GM21360 (cell line): ENCODE measurements around the gene SLC41A2.
"Not testable (repeated sequence)": the region's sequence is repeated elsewhere in the genome, so short reads cannot be mapped to it uniquely, and the experiment has no call there.

Experiments used
- ATAC-seq: cut with Tn5 transposase; IDR thresholded peaks from one replicate; pipeline ENCODE4 v1.9.1; 2021; ENCODE audit warnings: mild to moderate bottlenecking, moderate library complexity; ENCODE audit not compliant: unreplicated experiment

SLC41A2 gene

GRCh38 chr12:104964167-104964855 is 6.2 kb upstream of the SLC41A2 start:
- ATAC-seq = no peak

DNA sequence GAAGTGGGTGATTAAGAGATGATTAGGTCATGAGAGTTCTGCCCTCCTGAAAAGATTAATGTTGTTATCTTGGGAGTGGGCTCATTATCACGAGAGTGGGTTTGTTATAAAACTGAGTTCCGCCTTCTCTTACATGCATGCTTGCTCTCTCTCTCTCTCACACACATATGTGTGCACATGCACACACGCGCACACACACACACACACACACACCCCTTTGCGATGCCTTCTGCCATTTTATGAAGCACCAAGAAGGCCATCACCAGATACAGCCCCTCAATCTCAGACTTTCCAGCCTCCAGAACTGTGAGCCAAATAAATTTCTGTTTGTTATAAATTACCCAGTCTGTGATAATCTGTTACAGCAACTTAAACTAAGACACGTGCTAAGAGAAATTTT is 5.7 kb upstream of the SLC41A2 start:
- ATAC-seq = no peak

GRCh38 chr12:104960464-104960863 is 2.4 kb upstream of the SLC41A2 start:
- ATAC-seq = no peak

GRCh38 chr12:104959335-104959841 is 1.3 kb upstream of the SLC41A2 start:
- ATAC-seq = no peak

GRCh38 chr12:104958805-104959334 is 780 bp upstream of the SLC41A2 start:
- ATAC-seq = no peak

- ATAC-seq = no peak
Observed at GRCh38 chr12:104957719-104958000, 430 bp downstream of the SLC41A2 start.

DNA sequence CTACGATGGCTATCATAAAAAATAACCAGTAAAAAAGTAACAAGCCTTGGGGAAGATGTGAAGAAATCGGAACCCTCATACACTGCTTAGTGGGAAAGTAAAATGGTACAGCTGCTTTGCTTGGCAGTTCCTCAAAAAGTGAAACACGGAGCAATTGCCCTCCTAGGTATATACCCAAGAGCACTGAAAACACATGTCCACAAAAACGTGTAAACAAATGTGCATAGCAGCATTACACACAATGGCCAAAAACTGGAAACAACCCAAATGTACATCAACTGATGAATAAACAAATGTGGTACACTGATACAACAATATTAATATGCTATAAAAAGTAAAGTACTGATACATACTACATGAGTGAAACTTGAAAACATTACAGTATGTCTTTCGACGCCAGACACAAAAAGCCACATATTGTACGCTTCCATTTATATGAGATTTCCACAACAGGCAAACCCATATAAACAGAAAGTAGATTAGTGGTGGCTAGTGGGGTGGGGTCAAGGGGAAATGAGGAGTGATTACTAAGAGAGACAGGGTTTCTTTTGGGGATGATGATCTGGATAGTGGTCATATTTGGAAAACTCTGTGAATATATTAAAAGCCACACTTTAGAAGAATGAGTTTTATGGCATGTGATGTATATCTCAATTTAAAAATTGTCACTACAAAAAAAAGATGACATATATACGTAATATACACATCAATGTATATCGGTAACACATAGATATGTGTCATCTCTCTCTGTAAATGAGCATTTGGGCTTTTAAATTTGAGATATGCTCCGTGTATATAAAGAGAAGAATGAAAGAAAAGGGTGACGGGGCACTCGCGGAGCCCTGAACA is 996 bp downstream of the SLC41A2 start:
- no peak for ATAC-seq

GRCh38 chr12:104955703-104956102 is 2.4 kb downstream of the SLC41A2 start:
- ATAC-seq = no peak

- ATAC-seq = no peak
Observed at GRCh38 chr12:104953323-104953722, 4.8 kb downstream of the SLC41A2 start.

DNA sequence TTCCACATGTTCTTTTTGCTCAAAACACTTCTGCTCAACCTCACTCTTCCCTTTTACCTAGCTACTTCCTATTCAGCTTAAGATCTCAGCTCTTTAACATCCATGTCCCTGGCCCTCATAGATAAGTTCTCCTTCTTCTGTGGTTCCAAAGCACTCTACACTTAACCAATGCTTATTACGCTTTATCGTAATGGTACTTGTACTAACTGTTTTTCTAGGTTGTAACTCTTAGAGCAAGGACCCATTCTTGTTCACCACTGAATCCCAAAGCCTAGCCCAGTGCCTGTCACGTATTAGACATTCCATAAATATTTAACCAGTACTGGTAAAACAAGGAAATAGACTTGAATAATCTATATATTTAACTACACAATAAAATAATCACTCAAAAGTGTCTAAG is 5.3 kb downstream of the SLC41A2 start:
- no peak for ATAC-seq

DNA sequence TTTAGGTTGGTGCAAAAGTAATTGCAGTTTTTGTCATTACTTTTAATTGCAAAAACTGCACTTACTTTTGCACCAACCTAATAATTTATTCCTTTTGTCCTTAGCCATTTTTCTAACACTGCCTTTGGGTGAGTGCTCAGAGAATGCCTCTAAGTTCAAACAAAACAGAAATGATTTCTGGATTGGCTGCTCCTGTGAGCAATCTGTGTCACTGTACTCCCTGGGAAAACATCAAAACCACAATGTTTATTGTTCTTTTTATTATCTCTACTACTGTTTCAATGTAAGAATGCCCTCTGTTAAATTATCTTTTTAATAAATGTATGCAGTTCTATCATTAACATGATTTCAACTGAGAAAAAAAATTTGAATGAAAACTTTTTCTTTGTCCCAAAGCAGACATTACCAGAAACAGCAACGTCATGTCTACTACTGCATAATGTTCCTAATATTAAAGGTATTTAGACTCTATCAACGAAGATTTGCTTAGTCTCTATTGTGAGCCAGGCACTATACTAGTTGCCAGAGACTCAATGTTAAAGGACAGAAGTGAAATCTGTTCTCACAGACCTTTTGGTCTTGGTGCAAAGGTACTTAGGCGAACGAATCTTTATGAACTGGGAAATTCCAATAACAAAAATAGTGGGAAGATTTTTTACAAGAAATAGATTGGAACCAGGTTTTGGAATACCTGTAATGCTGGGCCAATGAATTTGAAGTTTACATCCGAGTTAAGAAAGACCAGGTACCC is 6.2 kb downstream of the SLC41A2 start:
- ATAC-seq = no peak

DNA sequence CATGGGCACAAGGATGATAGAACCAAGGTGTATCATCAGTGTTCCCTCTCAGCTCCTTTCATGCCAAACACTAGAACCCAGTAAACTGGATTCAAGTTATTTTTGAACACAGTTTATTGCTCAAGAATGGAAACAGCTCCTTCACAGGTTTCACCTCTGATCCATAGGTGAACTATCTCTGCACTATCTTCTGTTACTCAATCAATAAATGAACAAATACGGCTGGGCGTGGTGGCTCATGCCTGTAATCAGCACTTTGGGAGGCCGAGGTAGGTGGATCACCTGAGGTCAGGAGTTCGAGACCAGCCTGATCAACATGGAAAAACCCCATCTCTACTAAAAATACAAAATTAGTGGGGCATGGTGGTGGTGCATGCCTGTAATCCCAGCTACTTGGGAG is 9.4 kb downstream of the SLC41A2 start:
- not testable (repeated sequence) for ATAC-seq

DNA sequence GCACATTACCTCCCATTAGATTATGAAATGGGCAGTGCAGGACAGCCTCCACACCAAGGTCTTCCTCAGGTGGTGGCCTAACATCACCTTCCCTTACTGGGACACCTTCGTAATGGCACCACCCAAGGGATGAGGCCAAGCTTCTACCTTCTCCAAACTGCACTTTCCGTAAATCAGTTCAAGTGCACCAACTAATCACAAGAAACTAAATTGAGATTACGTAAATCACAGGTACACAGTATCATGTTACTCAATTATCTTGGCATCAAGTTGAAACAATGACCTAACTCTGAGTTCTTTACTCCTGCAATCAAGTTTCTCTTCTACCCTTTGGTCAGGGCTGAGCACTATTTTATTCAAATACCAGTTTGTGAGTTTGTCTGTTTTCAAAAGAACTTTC is 13.8 kb downstream of the SLC41A2 start:
- no peak for ATAC-seq

GRCh38 chr12:104943401-104943800 is 14.7 kb downstream of the SLC41A2 start:
- ATAC-seq = not testable (repeated sequence)

GRCh38 chr12:104942075-104942474 is 16.0 kb downstream of the SLC41A2 start:
- no peak for ATAC-seq

DNA sequence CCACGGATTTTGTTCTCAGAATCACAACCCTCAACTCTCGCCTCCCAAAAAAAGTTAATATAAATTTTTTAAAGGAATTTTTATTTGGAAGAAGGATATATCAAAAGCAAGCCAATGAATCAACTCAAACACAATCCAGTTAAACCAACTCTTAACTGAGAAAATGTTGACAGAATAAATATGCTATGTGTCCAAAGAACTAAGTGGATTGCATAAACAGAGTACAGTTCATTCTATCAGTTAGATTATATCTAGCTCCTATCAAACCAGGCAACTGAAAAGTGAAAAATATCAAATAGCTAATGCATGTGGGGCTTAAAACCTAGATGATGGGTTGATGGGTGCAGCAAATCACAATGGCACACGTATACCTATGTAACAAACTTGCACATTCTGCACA is 16.6 kb downstream of the SLC41A2 start:
- ATAC-seq = no peak

GRCh38 chr12:104939089-104939488 is 19.0 kb downstream of the SLC41A2 start:
- ATAC-seq = no peak

- ATAC-seq = no peak
Observed at GRCh38 chr12:104938371-104938770, 19.7 kb downstream of the SLC41A2 start.

DNA sequence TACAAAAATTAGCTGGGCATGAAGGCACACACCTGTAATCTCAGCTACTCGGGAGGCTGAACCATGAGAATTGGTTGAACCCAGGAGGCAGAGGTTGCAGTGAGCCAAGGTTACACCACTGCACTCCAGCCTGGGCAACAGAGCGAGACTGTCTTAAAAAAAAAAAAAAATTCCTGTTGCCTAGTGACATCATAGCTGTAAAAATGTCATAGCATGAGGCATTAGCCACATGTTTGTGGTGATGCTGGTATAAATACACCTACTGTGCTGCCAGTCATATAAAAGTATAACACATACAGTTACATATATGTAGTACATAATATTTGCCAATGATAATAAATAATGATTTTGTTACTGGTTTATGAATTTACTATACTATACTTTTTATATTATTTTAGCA is 22.2 kb downstream of the SLC41A2 start:
- ATAC-seq = no peak

DNA sequence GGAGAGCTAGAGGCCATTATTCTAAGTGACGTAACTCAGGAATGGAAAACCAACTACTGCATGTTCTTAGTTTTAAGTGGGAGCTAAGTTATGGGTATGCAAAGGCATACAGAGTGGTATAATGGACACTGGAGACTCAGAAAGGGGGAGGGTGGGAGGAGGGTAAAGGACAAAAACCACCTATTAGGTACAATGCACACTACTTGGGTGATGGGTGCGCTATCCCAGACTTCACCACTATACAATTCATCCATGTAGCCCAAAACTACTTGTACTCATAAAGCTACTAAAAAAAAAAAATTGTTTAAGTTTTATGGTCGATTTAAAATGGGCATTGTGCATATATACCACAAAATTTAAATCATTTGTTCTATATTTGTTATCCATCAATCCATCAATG is 24.3 kb downstream of the SLC41A2 start:
- ATAC-seq = no peak

DNA sequence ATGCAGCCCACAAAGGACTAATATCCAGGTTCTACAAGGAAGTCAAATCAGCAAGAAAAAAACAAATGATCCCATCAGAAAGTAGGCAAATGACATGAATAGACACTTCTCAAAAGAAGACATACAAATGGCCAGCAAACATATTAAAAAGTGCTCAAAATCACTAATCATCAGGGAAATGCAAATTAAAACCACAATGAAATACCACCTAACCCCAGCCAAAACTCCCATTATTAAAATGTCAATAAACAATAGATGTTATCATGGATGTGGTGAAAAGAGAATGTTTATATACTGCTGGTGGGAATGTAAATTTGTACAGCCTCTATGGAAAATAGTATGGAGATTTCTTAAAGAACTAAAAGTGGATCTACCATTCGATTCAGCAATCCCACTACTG is 25.0 kb downstream of the SLC41A2 start:
- ATAC-seq = no peak
